Neural progenitor cell (in vitro differentiated cells): ENCODE data around the gene MEN1. TPM values are rescaled to one million over a fixed set of nuclear protein-coding genes. Genes with fewer than 3 reads are reported as not detected.

Experiments used
- DNase-seq: peaks from one replicate; pipeline ENCODE4 v3.0.0-alpha.2; 2016; ENCODE audit warnings: low spot score
- H2AFZ ChIP-seq: fragments of 200-600 bp; sonication (generic); replicated peaks from 2 replicates; pipeline ENCODE4 v1.6.1; 2016; ENCODE audit warnings: antibody characterized with exemption
- H3F3A ChIP-seq: fragments of 200-600 bp; sonication (generic); 2 replicates; pipeline ENCODE4 v1.6.1; 2016; ENCODE audit warnings: antibody characterized with exemption, low read depth
- H3K27ac ChIP-seq: fragments of 200-600 bp; sonication (generic); 2 replicates; pipeline ENCODE4 v1.5.1; 2016; ENCODE audit warnings: mild to moderate bottlenecking
- H3K27me3 ChIP-seq: fragments of 200-600 bp; sonication (generic); 2 replicates; pipeline ENCODE4 v1.6.1; 2016; ENCODE audit warnings: mild to moderate bottlenecking, moderate library complexity
- H3K36me3 ChIP-seq: fragments of 200-600 bp; sonication (generic); 2 replicates; pipeline ENCODE4 v1.5.1; 2016
- H3K4me1 ChIP-seq: fragments of 200-600 bp; sonication (generic); 2 replicates; pipeline ENCODE4 v1.6.1; 2016; ENCODE audit warnings: mixed run types
- H3K4me2 ChIP-seq: fragments of 200-600 bp; sonication (generic); 2 replicates; pipeline ENCODE4 v1.6.1; 2016
- H3K4me3 ChIP-seq: fragments of 200-600 bp; sonication (generic); 2 replicates; pipeline ENCODE4 v1.5.1; 2016
- H3K79me2 ChIP-seq: fragments of 200-600 bp; sonication (generic); 2 replicates; pipeline ENCODE4 v1.6.1; 2016; ENCODE audit warnings: low read depth
- H3K9ac ChIP-seq: fragments of 200-600 bp; sonication (generic); 2 replicates; pipeline ENCODE4 v1.6.1; 2016
- H3K9me3 ChIP-seq: fragments of 200-600 bp; sonication (generic); 2 replicates; pipeline ENCODE4 v1.5.1; 2016; ENCODE audit warnings: low read depth
- H4K20me1 ChIP-seq: fragments of 200-600 bp; sonication (generic); 2 replicates; pipeline ENCODE4 v1.6.1; 2016; ENCODE audit warnings: low read depth
- H3K27ac Mint-ChIP-seq: 3 replicates; pipeline ENCODE4 v1.8.0; 2021; ENCODE audit warnings: mixed read lengths
- H3K27me3 Mint-ChIP-seq: 2 replicates; pipeline ENCODE4 v1.8.0; 2022; ENCODE audit warnings: low read depth, mild to moderate bottlenecking, inconsistent platforms, moderate library complexity, mixed read lengths; ENCODE audit not compliant: insufficient read depth
- H3K36me3 Mint-ChIP-seq: 3 replicates; pipeline ENCODE4 v1.8.0; 2021; ENCODE audit warnings: mixed read lengths
- H3K4me1 Mint-ChIP-seq: 3 replicates; pipeline ENCODE4 v1.8.0; 2021; ENCODE audit warnings: mixed read lengths
- H3K4me3 Mint-ChIP-seq: 3 replicates; pipeline ENCODE4 v1.8.0; 2021; ENCODE audit warnings: mild to moderate bottlenecking, moderate library complexity, mixed read lengths
- H3K9me3 Mint-ChIP-seq: 3 replicates; pipeline ENCODE4 v1.8.0; 2020; ENCODE audit warnings: mixed read lengths
- CTCF ChIP-seq: fragments of 200-600 bp; sonication (generic); IDR thresholded peaks from 2 replicates; pipeline ENCODE4 v1.5.1; 2017; ENCODE audit warnings: antibody characterized with exemption, mild to moderate bottlenecking
- EZH2 ChIP-seq: fragments of 200-600 bp; sonication (generic); IDR thresholded peaks from 2 replicates; pipeline ENCODE4 v1.6.1; 2017; ENCODE audit warnings: antibody characterized with exemption, mild to moderate bottlenecking, moderate library complexity
- EZH2phosphoT487 ChIP-seq: fragments of 200-600 bp; sonication (generic); IDR thresholded peaks from 2 replicates; pipeline ENCODE4 v1.6.1; 2017; ENCODE audit warnings: antibody characterized with exemption
- total RNA-seq: library from RNA; depleted of rRNA; stranded (reverse); fragments of >200 nt; gene quantifications from 2 replicates; pipeline ENCODE4 v1.2.3, GENCODE V29; 2015; ENCODE audit warnings: low replicate concordance

MEN1 gene
- total RNA-seq, 1 donor from 2014 or later: 11.4 TPM

GRCh38 chr11:64844330-64845128 lies 34.2 kb upstream of the MEN1 start, which contains the start of gene CDC42BPG:
Gene CDC42BPG, minus strand, starts transcription at chr11:64844653. Its CDS starts 84 bp downstream, at chr11:64844569.
- peak within 1 kb of the TSS; percentile 91 for H2AFZ ChIP-seq

GRCh38 chr11:64843686-64844329 lies 33.5 kb upstream of the MEN1 start:
- Mint-ChIP-seq H3K4me1 (peaks cover 23% of the 10 kb centered on the region), H3K27me3 (peaks cover 20% of the 10 kb centered on the region), H3K9me3 (no peaks in the 10 kb centered on the region), H3K4me3 (peak overlapping the region; percentile 86), H3K36me3 (no peaks in the 10 kb centered on the region), H3K27ac (peak overlapping the region; percentile 27)
- Histone ChIP-seq H3F3A (peaks cover 40% of the 10 kb centered on the region), H3K4me2 (peak overlapping the region; percentile 84), H3K4me3 (peak overlapping the region; percentile 67), H4K20me1 (no peaks in the 10 kb centered on the region), H3K9ac (no peak overlapping the region), H2AFZ (no peak overlapping the region), H3K4me1 (peaks cover 24% of the 10 kb centered on the region), H3K27me3 (peaks cover 14% of the 10 kb centered on the region), H3K36me3 (no peaks in the 10 kb centered on the region), H3K9me3 (no peaks in the 10 kb centered on the region), H3K79me2 (no peaks in the 10 kb centered on the region), H3K27ac (no peak overlapping the region)
- no peak for DNase-seq
- TF ChIP-seq EZH2 (no peak), CTCF (no peak), EZH2phosphoT487 (no peak)

More at GRCh38 chr11:64844330-64845128, 34.2 kb upstream of the MEN1 start, which contains the start of gene CDC42BPG:
- TF ChIP-seq CTCF (peak; percentile 38), EZH2 (no peak)
- Mint-ChIP-seq H3K36me3 (no peaks in the 10 kb centered on the region), H3K4me3 (peak within 1 kb of the TSS; percentile 86), H3K27me3 (peaks cover 19% of the 10 kb centered on the region), H3K4me1 (peaks cover 21% of the 10 kb centered on the region), H3K27ac (peak within 1 kb of the TSS; percentile 42), H3K9me3 (no peaks in the 10 kb centered on the region)
- Histone ChIP-seq H3K79me2 (no peaks in the 10 kb centered on the region), H3K4me1 (peaks cover 24% of the 10 kb centered on the region), H3F3A (peaks cover 40% of the 10 kb centered on the region), H3K4me2 (peak within 1 kb of the TSS; percentile 84), H3K9ac (no peak within 1 kb of the TSS), H3K27ac (no peak within 1 kb of the TSS), H3K36me3 (no peaks in the 10 kb centered on the region), H3K27me3 (peaks cover 14% of the 10 kb centered on the region), H3K4me3 (peak within 1 kb of the TSS; percentile 67), H3K9me3 (no peaks in the 10 kb centered on the region), H4K20me1 (no peaks in the 10 kb centered on the region)
- peak; percentile 82 for DNase-seq

- Histone ChIP-seq H3K4me1 (peaks cover 24% of the 10 kb centered on the region), H4K20me1 (no peaks in the 10 kb centered on the region), H3K4me2 (peak overlapping the region; percentile 84), H2AFZ (no peak overlapping the region), H3K4me3 (no peak overlapping the region), H3K9ac (no peak overlapping the region), H3K79me2 (no peaks in the 10 kb centered on the region), H3K27me3 (peaks cover 14% of the 10 kb centered on the region), H3K27ac (no peak overlapping the region), H3F3A (peaks cover 40% of the 10 kb centered on the region), H3K9me3 (no peaks in the 10 kb centered on the region), H3K36me3 (no peaks in the 10 kb centered on the region)
- no peaks in the 10 kb centered on the region for H3K9me3 Mint-ChIP-seq
- H3K4me3 Mint-ChIP-seq: peak overlapping the region; percentile 81
- H3K27ac Mint-ChIP-seq: no peak overlapping the region
- H3K36me3 Mint-ChIP-seq: no peaks in the 10 kb centered on the region
- H3K27me3 Mint-ChIP-seq: peaks cover 18% of the 10 kb centered on the region
- H3K4me1 Mint-ChIP-seq: peaks cover 23% of the 10 kb centered on the region
- DNase-seq: peak; percentile 46
- TF ChIP-seq EZH2: no peak
- no peak for TF ChIP-seq CTCF
- no peak for TF ChIP-seq EZH2phosphoT487
Observed at GRCh38 chr11:64842851-64843685, 32.7 kb upstream of the MEN1 start.
